ENCODE data around the gene TSPAN4. TPM values are rescaled to one million over a fixed set of nuclear protein-coding genes. Genes with fewer than 3 reads are reported as not detected.

TSPAN4 gene
- total and polyA plus RNA-seq, 9 of the 15 experiments (the other 6 are each of a cell fraction or from before 2014, with no cell fraction given), result 0.07 to 31.0 (median 15.7) TPM

- no peak for TF ChIP-seq NEUROD1 (IDR thresholded peaks at IDR 0.05; ENCODE audit: borderline replicate concordance, low read depth, low read length, partially characterized antibody)
- no peak for TF ChIP-seq ZNF584 (CRISPR knock-in tag; IDR thresholded peaks at IDR 0.05; ENCODE audit: low read depth)
- TF ChIP-seq CBX1 (IDR thresholded peaks at IDR 0.05; ENCODE audit: low read depth), result no peak
Measured at GRCh38 chr11:872799-873198, 30.1 kb downstream of the TSPAN4 start (continued).

GRCh38 chr11:873706-874105 is 31.1 kb downstream of the TSPAN4 start:
- Histone ChIP-seq H3K27me3 (ENCODE audit: control insufficient read depth in 2 of 2, insufficient read depth in 2 of 2, low read length in 2 of 2) (no peaks in the 10 kb centered on the region), H3K9me3 (replicated peaks; ENCODE audit: control insufficient read depth, insufficient read depth, low read depth, low read length) (no peaks in the 10 kb centered on the region), H3K4me3 (no peak overlapping the region), H3K4me2 (ENCODE audit: insufficient read depth, low read length) (no peak overlapping the region), H3K27ac (ENCODE audit: extremely low read depth, low read depth, low read length) (no peak overlapping the region), H3K79me2 (ENCODE audit: control insufficient read depth, insufficient read depth, low read length) (no peaks in the 10 kb centered on the region), H3K4me1 (replicated peaks in 1 of 2; ENCODE audit: control insufficient read depth in 2 of 2, insufficient read depth in 2 of 2, low read length in 2 of 2) (peaks cover 29 to 77% of the 10 kb centered on the region in 2 experiments; a peak in 4 of 5 replicates), H4K20me1 (replicated peaks; ENCODE audit: control insufficient read depth, insufficient read depth, low read length) (peaks cover 28% of the 10 kb centered on the region), H3K9ac (ENCODE audit: insufficient read depth in 1 of 2, low read depth in 2 of 2, low read length in 2 of 2) (no peak overlapping the region), H3K36me3 (ENCODE audit: control insufficient read depth, insufficient read depth, low read length) (peaks cover 58% of the 10 kb centered on the region), H2AFZ (ENCODE audit: low read depth, low read length) (no peak overlapping the region), H3K9me1 (ENCODE audit: control insufficient read depth, insufficient read depth, low read length) (peaks cover 20% of the 10 kb centered on the region)
- no TSS peak for BruUV-seq (replicated peaks)
- DNase-seq (ENCODE audit: extremely low read depth in 1 of 4, low spot score in 3 of 4), result no peak
- ChIA-PET CTCF (ENCODE audit: low intra/inter-chr PET ratio) (no interaction called here), POLR2A (interaction anchor here (0.6 to 2.5 kb wide), 3 partner anchors 11 to 14 kb away, joined by 4 to 13 read pairs (median 4); no protein-coding TSS in a partner anchor)
- intact Hi-C loops (cut with micrococcal nuclease) (no loop called here), in situ Hi-C loops (cut with MboI) (no loop called here)
- FAIRE-seq, result no peak
- no peak for ATAC-seq
- 79% methylated on average over 11 of the region's 12 CpGs for WGBS (ENCODE audit: insufficient coverage, low coverage, missing lambda C conversion rate)
- TF ChIP-seq ATF4 (CRISPR knock-in tag; IDR thresholded peaks at IDR 0.05) (no peak), POLR2G (IDR thresholded peaks at IDR 0.05; ENCODE audit: low read depth, low read length) (no peak), SRSF3 (IDR thresholded peaks at IDR 0.05; ENCODE audit: insufficient read depth, low read length) (no peak), KAT8 (IDR thresholded peaks at IDR 0.05; ENCODE audit: low read depth) (no peak), ZNF436 (CRISPR knock-in tag; IDR thresholded peaks at IDR 0.05) (no peak), ZC3H4 (CRISPR knock-in tag; IDR thresholded peaks at IDR 0.05; ENCODE audit: borderline replicate concordance) (no peak), CTBP1 (IDR thresholded peaks at IDR 0.05; ENCODE audit: borderline replicate concordance) (no peak), RAD51 (IDR thresholded peaks at IDR 0.05; ENCODE audit: borderline replicate concordance, low read depth) (no peak), HEY1 (CRISPR knock-in tag; IDR thresholded peaks at IDR 0.05; ENCODE audit: borderline replicate concordance) (no peak), ETS1 (conservative IDR thresholded peaks at IDR 0.05; ENCODE audit: control insufficient read depth, low read depth, low read length) (no peak), SRF (CRISPR knock-in tag; IDR thresholded peaks at IDR 0.05) (no peak), TCFL5 (CRISPR knock-in tag; conservative IDR thresholded peaks at IDR 0.05) (no peak), NR2C1 (IDR thresholded peaks at IDR 0.05) (no peak), NR2C1 (tag; IDR thresholded peaks at IDR 0.05) (no peak), DLX4 (CRISPR knock-in tag; IDR thresholded peaks at IDR 0.05) (no peak), CEBPB (tag; IDR thresholded peaks at IDR 0.05) (no peak)

Measured in K562 (cell line).